Measurements from ENCODE around the gene MADD.

- no peak for TF ChIP-seq REST (IDR thresholded peaks at IDR 0.05; ENCODE audit: low read depth, low read length)
- TF ChIP-seq CTCF (IDR thresholded peaks at IDR 0.05 in 2 of 3, conservative IDR thresholded peaks at IDR 0.05 in 1 of 3; ENCODE audit: control insufficient read depth in 2 of 3, extremely low read depth in 1 of 3, insufficient read depth in 1 of 3, low read depth in 3 of 3, low read length in 3 of 3), result no peak
Observed at GRCh38 chr11:47302853-47303252, 32.9 kb downstream of the MADD start.

Measured in GM12878 (cell line).